ENCODE data around the gene KCNQ2.
"Not testable (repeated sequence)": the region's sequence is repeated elsewhere in the genome, so short reads cannot be mapped to it uniquely, and the experiment has no call there.

KCNQ2 gene

DNA sequence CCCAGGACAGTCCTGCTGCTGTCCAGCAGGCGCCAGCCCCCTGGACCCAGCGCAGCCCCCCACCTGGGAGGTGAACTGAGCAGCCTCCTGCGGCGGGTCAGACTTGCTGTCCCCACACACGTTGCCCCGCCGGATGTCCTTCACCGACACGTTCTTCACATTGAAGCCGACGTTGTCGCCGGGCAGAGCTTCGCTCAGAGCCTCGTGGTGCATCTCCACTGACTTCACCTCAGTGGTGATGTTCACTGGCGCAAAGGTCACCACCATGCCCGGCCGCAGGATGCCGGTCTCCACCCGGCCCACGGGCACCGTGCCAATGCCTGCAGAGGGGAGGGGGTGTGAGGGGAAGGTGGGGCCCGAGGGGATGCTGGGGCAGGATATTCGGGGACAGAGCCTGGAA lies 18.0 kb upstream of the KCNQ2 start:
- no peak for DNase-seq

DNA sequence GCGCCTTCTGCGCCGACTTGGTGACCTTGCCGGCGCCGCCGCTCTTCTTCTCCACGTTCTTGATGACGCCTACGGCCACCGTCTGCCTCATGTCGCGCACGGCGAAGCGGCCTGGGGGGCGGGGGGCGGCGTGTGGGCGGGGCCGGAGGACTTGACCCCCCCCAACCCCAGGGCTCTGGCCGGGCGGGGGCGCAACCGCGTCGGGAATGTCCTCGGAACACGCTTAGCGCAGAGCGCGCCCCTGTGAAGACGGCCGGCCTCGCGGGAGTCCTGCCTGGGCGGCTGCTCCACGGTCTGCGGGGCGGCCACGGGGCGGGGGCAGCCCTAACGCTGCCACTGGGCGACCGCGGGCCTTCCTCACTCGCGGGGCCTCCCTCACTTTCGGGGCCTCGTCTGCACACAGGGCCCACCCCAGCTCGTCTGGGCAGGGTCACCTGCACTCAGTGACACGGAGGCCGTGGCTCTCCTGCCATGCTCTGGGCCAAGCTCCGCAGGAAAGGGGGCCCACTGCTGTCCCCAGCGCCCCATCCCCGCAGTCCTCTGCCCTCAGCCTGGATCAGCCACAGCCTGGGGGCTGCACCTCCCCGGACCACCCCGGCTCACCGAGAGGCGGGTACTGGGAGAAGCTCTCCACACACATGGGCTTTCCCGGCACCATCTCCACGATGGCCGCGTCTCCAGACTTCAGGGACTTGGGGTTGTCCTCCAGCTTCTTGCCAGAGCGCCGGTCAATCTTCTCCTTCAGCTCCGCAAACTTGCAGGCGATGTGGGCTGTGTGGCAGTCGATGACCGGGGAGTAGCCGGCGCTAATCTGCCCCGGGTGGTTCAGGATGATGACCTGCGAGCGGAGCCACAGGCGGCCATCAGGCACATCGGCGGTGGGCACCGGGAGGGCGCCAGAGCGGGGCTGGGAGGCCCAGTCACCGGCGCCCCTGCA lies 16.1 kb upstream of the KCNQ2 start:
- DNase-seq = no peak

DNA sequence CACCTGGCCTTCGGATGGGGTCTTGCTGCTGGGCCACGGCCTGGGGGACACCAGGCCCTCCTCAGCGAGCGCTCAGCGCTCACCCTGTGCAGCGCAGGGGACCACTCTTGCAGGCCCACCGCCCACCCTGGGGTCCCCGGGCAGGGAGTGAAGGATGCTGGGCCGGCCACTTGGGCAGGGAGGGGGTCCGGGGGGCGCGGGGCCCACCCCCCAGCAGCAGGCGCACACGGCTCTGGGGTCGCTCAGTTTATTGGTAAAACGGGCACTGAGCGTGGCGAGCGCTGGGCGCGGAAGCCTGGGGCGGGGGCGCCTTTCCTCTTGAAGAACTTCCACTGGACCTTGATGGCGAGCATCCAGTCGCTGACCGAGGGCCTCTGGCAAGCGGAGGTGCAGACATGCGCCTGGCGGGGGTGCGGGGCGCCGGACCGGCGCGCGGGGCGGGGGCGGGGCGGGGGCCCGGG lies 15.4 kb upstream of the KCNQ2 start:
- no peak for DNase-seq

GRCh38 chr20:63487116-63487764 lies 14.8 kb upstream of the KCNQ2 start:
- no peak for DNase-seq

GRCh38 chr20:63486300-63486855 lies 13.9 kb upstream of the KCNQ2 start:
- no peak for DNase-seq

- DNase-seq = no peak
These were observed 12.4 kb upstream of the KCNQ2 start for GRCh38 chr20:63484651-63485403.

GRCh38 chr20:63484236-63484635 lies 11.8 kb upstream of the KCNQ2 start:
- DNase-seq = no peak

GRCh38 chr20:63483834-63484233 lies 11.4 kb upstream of the KCNQ2 start:
- DNase-seq = no peak

DNA sequence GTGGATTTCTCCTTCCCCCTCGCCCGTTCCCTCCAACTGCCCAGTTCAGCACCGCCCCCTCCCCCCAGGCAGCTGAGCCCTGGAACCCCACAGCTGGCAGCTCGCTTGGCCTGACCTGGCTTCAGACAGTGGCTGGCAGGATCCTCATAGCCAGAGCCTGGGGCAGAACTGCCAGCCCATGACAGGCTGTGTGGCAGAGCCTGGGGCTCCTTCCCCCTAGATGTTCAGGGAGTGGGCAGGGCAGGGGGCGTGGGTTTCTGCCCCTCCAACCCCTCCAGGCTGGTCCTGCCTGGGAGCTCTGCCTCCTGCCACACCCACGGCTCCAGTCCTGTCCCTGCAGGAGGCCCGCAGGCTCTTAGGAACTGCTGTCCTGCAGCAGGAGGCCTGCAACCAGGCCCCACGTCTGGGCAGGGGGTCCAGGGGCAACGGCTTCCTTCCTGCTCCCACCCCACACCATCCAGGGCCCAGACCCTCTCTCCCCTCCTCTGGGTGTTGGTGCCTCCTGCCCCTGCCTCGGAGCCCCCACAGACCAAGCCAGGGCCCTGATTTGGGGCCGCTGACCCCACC lies 9.6 kb upstream of the KCNQ2 start:
- DNase-seq = no peak

GRCh38 chr20:63481503-63481902 lies 9.0 kb upstream of the KCNQ2 start:
- no peak for DNase-seq

GRCh38 chr20:63479695-63480419 lies 7.4 kb upstream of the KCNQ2 start:
- not testable (repeated sequence) for DNase-seq

DNA sequence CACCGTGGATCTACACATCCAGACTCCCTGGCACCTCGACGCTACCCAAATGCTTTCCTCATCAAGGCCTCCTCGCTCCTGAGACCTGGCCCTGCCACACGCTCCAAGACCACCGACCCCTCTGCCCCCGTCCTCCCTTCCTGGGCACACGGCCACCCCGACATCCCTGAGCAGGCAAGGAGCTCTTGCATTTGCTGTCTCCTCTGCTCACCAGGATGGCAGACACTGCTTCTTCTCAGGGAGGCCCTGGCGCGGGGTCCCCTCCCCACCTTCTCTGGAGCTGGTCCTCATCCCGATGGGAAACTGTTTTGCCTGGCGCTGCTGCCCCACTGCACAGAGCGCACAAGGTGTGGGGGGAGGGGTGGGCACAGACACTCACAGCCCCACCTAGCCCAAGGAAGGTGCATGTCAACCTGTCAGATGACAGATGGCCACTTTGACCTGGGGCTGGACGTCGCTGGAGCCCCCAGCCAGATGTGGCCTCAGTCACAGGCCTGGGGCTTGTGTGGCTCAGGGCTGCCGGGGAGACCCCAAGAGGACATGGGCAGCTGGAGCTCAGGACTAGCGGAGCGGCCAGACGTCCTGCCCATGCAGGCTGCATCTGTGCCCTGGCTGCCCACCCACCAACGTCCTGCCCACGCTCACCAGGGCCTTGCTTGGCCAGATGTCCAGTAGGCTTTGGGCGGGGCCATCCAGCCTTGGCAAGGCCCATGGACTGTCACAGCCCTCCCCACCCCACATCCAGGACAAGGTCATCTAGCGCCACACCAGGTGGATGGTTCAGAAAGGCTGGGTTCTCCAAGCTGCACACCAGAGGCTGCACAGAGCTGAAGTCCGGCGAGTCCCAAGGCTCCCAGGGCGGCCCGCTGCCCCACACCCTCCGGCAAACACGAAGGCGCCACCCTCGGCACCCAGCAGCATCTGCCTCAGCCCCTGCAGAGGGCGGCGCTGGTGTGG lies 6.2 kb upstream of the KCNQ2 start:
- no peak for DNase-seq

GRCh38 chr20:63477944-63478343 lies 5.5 kb upstream of the KCNQ2 start:
- no peak for DNase-seq

DNA sequence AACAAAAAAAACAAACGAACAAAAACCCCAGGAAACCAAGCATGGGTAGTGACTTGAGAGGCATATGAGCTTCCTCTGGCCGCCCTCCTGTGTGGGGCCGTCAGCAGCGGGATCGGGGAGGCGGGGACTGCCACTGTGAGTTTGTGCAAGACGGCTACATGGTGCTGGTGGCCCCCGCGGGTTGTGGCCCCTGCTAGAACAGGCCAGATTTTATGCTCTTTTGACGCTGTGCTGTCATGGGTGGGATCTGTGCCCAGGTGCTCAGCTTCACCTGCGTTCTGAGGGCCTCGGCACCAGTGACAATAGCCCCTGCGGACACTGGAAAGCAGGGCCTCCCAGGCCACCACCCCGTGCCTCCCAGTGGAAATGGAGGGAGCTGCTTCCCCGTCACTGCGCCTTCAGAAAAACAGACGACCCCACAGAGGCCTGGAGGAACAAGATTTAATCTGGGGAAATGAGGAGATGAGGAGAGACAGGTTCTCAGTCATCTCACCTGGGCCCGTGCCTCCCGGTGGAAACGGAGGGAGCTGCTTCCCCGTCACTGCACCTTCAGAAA lies 4.7 kb upstream of the KCNQ2 start:
- DNase-seq = no peak

- peak; percentile 23 for DNase-seq
These were observed 2.8 kb upstream of the KCNQ2 start for GRCh38 chr20:63475209-63475608.

- DNase-seq = no peak
These were observed 1.3 kb upstream of the KCNQ2 start for GRCh38 chr20:63473555-63474449.

DNA sequence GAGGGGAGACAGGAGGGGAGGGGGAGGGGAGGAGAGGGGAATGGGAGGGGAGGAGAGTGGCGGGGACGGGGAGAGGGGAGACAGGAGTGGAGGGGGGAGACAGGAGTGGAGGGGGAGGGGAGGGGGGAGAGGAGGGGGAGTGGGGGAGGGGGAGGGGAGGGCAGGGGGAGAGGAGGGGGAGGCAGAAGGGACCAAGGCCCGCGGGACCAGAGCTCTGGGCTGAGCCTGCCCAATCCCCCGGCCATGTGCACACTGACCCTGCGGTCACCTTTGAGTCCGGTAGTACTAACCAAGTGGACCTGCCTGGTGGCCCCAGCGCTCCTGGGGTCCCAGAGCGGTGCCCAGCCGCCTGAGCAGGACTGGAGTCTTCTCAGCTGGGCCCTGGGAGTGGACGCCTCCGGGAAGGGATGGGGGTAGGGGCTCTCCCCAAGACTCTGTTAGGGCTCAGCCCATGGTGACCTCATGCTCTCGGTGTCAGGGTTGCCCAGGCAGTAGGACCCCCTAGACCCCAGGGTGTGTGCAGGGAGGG lies 471 bp upstream of the KCNQ2 start:
- DNase-seq = no peak

DNA sequence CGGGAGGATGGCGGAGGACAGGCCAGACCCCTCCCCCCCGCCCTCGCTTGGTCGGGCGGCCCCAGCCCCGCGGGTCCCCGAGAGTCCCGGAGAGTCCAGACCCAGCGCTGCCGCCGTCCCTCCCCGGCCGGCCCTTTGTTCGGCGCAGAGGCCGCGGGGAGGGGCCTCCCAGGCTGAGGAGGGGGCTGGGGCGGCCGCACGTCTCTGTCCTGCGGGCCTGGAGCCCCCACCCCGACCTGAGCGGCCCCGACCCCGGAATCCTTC lies 806 bp downstream of the KCNQ2 start:
- no peak for DNase-seq

Data from fibroblast of skin of scalp (primary cell).